GM19397 (cell line): ENCODE measurements around the gene NQO2.
"Not testable (repeated sequence)": the region's sequence is repeated elsewhere in the genome, so short reads cannot be mapped to it uniquely, and the experiment has no call there.

ENCODE experiments used
- ATAC-seq: cut with Tn5 transposase; IDR thresholded peaks from one replicate; pipeline ENCODE4 v1.9.1; 2021; ENCODE audit warnings: mild to moderate bottlenecking, moderate library complexity; ENCODE audit not compliant: unreplicated experiment

Gene NQO2

GRCh38 chr6:2969549-2969948, 30.1 kb upstream of the NQO2 start:
- no peak for ATAC-seq

GRCh38 chr6:2970034-2970685, 29.5 kb upstream of the NQO2 start:
- ATAC-seq = no peak

GRCh38 chr6:2970753-2971419, 28.8 kb upstream of the NQO2 start:
- ATAC-seq = no peak

- ATAC-seq = no peak
These were observed 28.1 kb upstream of the NQO2 start, which contains the start of gene SERPINB6 for GRCh38 chr6:2971420-2972218. TSS of gene SERPINB6 (minus strand) at chr6:2971567. CDS start at chr6:2959332, 12,235 bp downstream.

GRCh38 chr6:2972219-2972487, 27.5 kb upstream of the NQO2 start:
- not testable (repeated sequence) for ATAC-seq

- not testable (repeated sequence) for ATAC-seq
These were observed 27.0 kb upstream of the NQO2 start for GRCh38 chr6:2972685-2973084.

GRCh38 chr6:2973180-2973579, 26.5 kb upstream of the NQO2 start:
- not testable (repeated sequence) for ATAC-seq

GRCh38 chr6:2973676-2974075, 26.0 kb upstream of the NQO2 start:
- ATAC-seq = no peak

- ATAC-seq = no peak
These were observed 23.6 kb upstream of the NQO2 start for GRCh38 chr6:2976060-2976459.

GRCh38 chr6:2976571-2977085, 23.1 kb upstream of the NQO2 start:
- no peak for ATAC-seq

GRCh38 chr6:2977290-2977689, 22.4 kb upstream of the NQO2 start:
- no peak for ATAC-seq

GRCh38 chr6:2977799-2978590, 21.7 kb upstream of the NQO2 start:
- no peak for ATAC-seq

GRCh38 chr6:2978923-2979322, 20.8 kb upstream of the NQO2 start:
- ATAC-seq = no peak

GRCh38 chr6:2979819-2980464, 19.8 kb upstream of the NQO2 start:
- ATAC-seq = no peak

GRCh38 chr6:2980465-2980855, 19.2 kb upstream of the NQO2 start:
- no peak for ATAC-seq

GRCh38 chr6:2982426-2983117, 17.1 kb upstream of the NQO2 start:
- no peak for ATAC-seq

- no peak for ATAC-seq
These were observed 14.8 kb upstream of the NQO2 start for GRCh38 chr6:2984738-2985406.

GRCh38 chr6:2986722-2987221, 12.9 kb upstream of the NQO2 start:
- no peak for ATAC-seq

GRCh38 chr6:2988094-2988425, 11.6 kb upstream of the NQO2 start:
- no peak for ATAC-seq
